HEK293 (cell line): ENCODE data around the gene HTR2A.

Experiments
- CTCF ChIA-PET: fragments of 350-600 bp; formaldehyde crosslinking; extraction: SDS; loops from one replicate; lab custom pipeline; 2021; ENCODE audit warnings: antibody characterized with exemption; lab: Yijun Ruan, JAX
- POLR2A ChIA-PET: fragments of 300-600 bp; formaldehyde crosslinking; extraction: SDS; loops from one replicate; lab custom pipeline; 2020; ENCODE audit warnings: antibody characterized with exemption, inconsistent platforms; lab: Yijun Ruan, JAX
- H3K27ac ChIP-seq: fragments of 200-500 bp; sonication (Bioruptor generic); 2 replicates; pipeline ENCODE4 v1.5.1; 2014; ENCODE audit warnings: low read depth, low read length, control low read depth, inconsistent platforms; ENCODE audit errors: extremely low read depth
- H3K36me3 ChIP-seq, 2 experiments: fragments of 200-500 bp in 1 of 2; sonication (Bioruptor generic) in 1 of 2; 1 replicate in 1 of 2; 2 replicates in 1 of 2; pipeline ENCODE4 v1.5.1; 2014 to 2017; ENCODE audit warnings: inconsistent platforms in 2 of 2, low read length in 2 of 2; ENCODE audit not compliant: control insufficient read depth in 2 of 2, insufficient read depth in 1 of 2
- H3K4me1 ChIP-seq: fragments of 200-500 bp; sonication (Bioruptor generic); 2 replicates; pipeline ENCODE4 v1.5.1; 2014; ENCODE audit warnings: mild to moderate bottlenecking, low read length, inconsistent platforms; ENCODE audit not compliant: control insufficient read depth, insufficient read depth
- H3K4me3 ChIP-seq: 2 replicates; pipeline ENCODE4 v1.5.1; 2011; ENCODE audit warnings: low read depth, mild to moderate bottlenecking, control low read depth, low read length, moderate library complexity
- H3K9me3 ChIP-seq: fragments of 200-500 bp; sonication (Bioruptor generic); 2 replicates; pipeline ENCODE4 v1.5.1; 2014; ENCODE audit warnings: low read depth, low read length, inconsistent platforms; ENCODE audit not compliant: control insufficient read depth, insufficient read depth
- BCL6B ChIP-seq: fragments of 450-650 bp; formaldehyde crosslinking; IDR thresholded peaks from 2 replicates; pipeline ENCODE4 v1.5.1; 2017; ENCODE audit warnings: missing biosample characterization, missing genetic modification characterization
- ELK4 ChIP-seq: IDR thresholded peaks from 2 replicates; pipeline ENCODE4 v1.6.1; 2011; ENCODE audit warnings: mild to moderate bottlenecking, low read depth, low read length, borderline replicate concordance
- IKZF3 ChIP-seq: fragments of 450-650 bp; IDR thresholded peaks from 2 replicates; pipeline ENCODE4 v1.5.0; 2018; ENCODE audit warnings: missing biosample characterization, mild to moderate bottlenecking, missing genetic modification characterization, moderate library complexity
- MEIS1 ChIP-seq: sonication (generic); formaldehyde crosslinking; IDR thresholded peaks from 2 replicates; pipeline ENCODE4 v1.8.1; 2022; ENCODE audit warnings: missing genetic modification reagents, mild to moderate bottlenecking, borderline replicate concordance
- MZF1 ChIP-seq: fragments of 450-650 bp; formaldehyde crosslinking; IDR thresholded peaks from 2 replicates; pipeline ENCODE4 v1.5.1; 2017; ENCODE audit warnings: missing biosample characterization, missing genetic modification characterization, borderline replicate concordance
- RBAK ChIP-seq: fragments of 450-650 bp; formaldehyde crosslinking; IDR thresholded peaks from 2 replicates; pipeline ENCODE4 v1.5.1; 2016; ENCODE audit warnings: missing biosample characterization, missing genetic modification characterization
- ZBTB20 ChIP-seq: fragments of 450-650 bp; formaldehyde crosslinking; IDR thresholded peaks from 2 replicates; pipeline ENCODE4 v1.5.1; 2016; ENCODE audit warnings: missing biosample characterization, missing genetic modification characterization
- ZEB2 ChIP-seq: fragments of 450-650 bp; formaldehyde crosslinking; IDR thresholded peaks from 2 replicates; pipeline ENCODE4 v1.5.1; 2016; ENCODE audit warnings: missing biosample characterization, missing genetic modification characterization
- ZFHX2 ChIP-seq: fragments of 450-650 bp; formaldehyde crosslinking; conservative IDR thresholded peaks from 2 replicates; pipeline ENCODE4 v1.5.1; 2016; ENCODE audit warnings: missing biosample characterization, missing genetic modification characterization
- ZFP3 ChIP-seq: fragments of 450-650 bp; formaldehyde crosslinking; IDR thresholded peaks from 2 replicates; pipeline ENCODE4 v1.5.1; 2016; ENCODE audit warnings: low read depth, missing biosample characterization, missing genetic modification characterization
- ZNF10 ChIP-seq: fragments of 450-650 bp; formaldehyde crosslinking; IDR thresholded peaks from 2 replicates; pipeline ENCODE4 v1.5.1; 2017; ENCODE audit warnings: missing biosample characterization, missing genetic modification characterization
- ZNF132 ChIP-seq: fragments of 450-650 bp; formaldehyde crosslinking; IDR thresholded peaks from 2 replicates; pipeline ENCODE4 v1.5.1; 2017; ENCODE audit warnings: missing biosample characterization, missing genetic modification characterization, borderline replicate concordance
- ZNF138 ChIP-seq: fragments of 450-650 bp; formaldehyde crosslinking; IDR thresholded peaks from 2 replicates; pipeline ENCODE4 v1.5.1; 2016; ENCODE audit warnings: missing biosample characterization, missing genetic modification characterization, borderline replicate concordance
- ZNF146 ChIP-seq: fragments of 450-650 bp; formaldehyde crosslinking; IDR thresholded peaks from 2 replicates; pipeline ENCODE4 v1.5.1; 2016; ENCODE audit warnings: missing biosample characterization, missing genetic modification characterization
- ZNF157 ChIP-seq: fragments of 450-650 bp; formaldehyde crosslinking; IDR thresholded peaks from 2 replicates; pipeline ENCODE4 v1.5.1; 2016; ENCODE audit warnings: missing biosample characterization, missing genetic modification characterization
- ZNF169 ChIP-seq: fragments of 450-650 bp; formaldehyde crosslinking; IDR thresholded peaks from 2 replicates; pipeline ENCODE4 v1.5.1; 2016; ENCODE audit warnings: missing biosample characterization, missing genetic modification characterization
- ZNF174 ChIP-seq: fragments of 450-650 bp; formaldehyde crosslinking; IDR thresholded peaks from 2 replicates; pipeline ENCODE4 v1.5.0; 2017; ENCODE audit warnings: missing biosample characterization, mild to moderate bottlenecking, missing genetic modification characterization
- ZNF19 ChIP-seq: fragments of 450-650 bp; formaldehyde crosslinking; IDR thresholded peaks from 2 replicates; pipeline ENCODE4; 2016; ENCODE audit warnings: missing biosample characterization, missing genetic modification characterization, low read depth
- ZNF202 ChIP-seq: fragments of 450-650 bp; formaldehyde crosslinking; IDR thresholded peaks from 2 replicates; pipeline ENCODE4 v1.5.1; 2016; ENCODE audit warnings: missing biosample characterization, missing genetic modification characterization, borderline replicate concordance
- ZNF211 ChIP-seq: fragments of 450-650 bp; formaldehyde crosslinking; IDR thresholded peaks from 2 replicates; pipeline ENCODE4 v1.5.1; 2016; ENCODE audit warnings: low read depth, missing biosample characterization, missing genetic modification characterization
- ZNF280D ChIP-seq: fragments of 450-650 bp; formaldehyde crosslinking; IDR thresholded peaks from 2 replicates; pipeline ENCODE4 v1.5.1; 2016; ENCODE audit warnings: missing biosample characterization, missing genetic modification characterization
- ZNF354C ChIP-seq: fragments of 450-650 bp; formaldehyde crosslinking; IDR thresholded peaks from 2 replicates; pipeline ENCODE4 v1.5.1; 2016; ENCODE audit warnings: missing biosample characterization, missing genetic modification characterization, low read depth, borderline replicate concordance
- ZNF391 ChIP-seq: fragments of 450-650 bp; formaldehyde crosslinking; IDR thresholded peaks from 2 replicates; pipeline ENCODE4 v1.5.1; 2016; ENCODE audit warnings: low read depth, missing biosample characterization, missing genetic modification characterization, borderline replicate concordance
- ZNF510 ChIP-seq: fragments of 450-650 bp; formaldehyde crosslinking; IDR thresholded peaks from 2 replicates; pipeline ENCODE4 v1.5.1; 2018; ENCODE audit warnings: mild to moderate bottlenecking, missing genetic modification characterization, missing biosample characterization; ENCODE audit not compliant: insufficient replicate concordance
- ZNF571 ChIP-seq: fragments of 450-650 bp; formaldehyde crosslinking; IDR thresholded peaks from 2 replicates; pipeline ENCODE4 v1.5.0; 2017; ENCODE audit warnings: missing biosample characterization, missing genetic modification characterization
- ZNF596 ChIP-seq: fragments of 450-650 bp; IDR thresholded peaks from 2 replicates; pipeline ENCODE4 v1.5.0; 2018; ENCODE audit warnings: missing biosample characterization, mild to moderate bottlenecking, missing genetic modification characterization, moderate library complexity
- ZNF792 ChIP-seq: fragments of 450-650 bp; formaldehyde crosslinking; IDR thresholded peaks from 2 replicates; pipeline ENCODE4 v1.5.1; 2016; ENCODE audit warnings: missing biosample characterization, missing genetic modification characterization
- ZNF830 ChIP-seq: fragments of 450-650 bp; IDR thresholded peaks from 2 replicates; pipeline ENCODE4 v1.5.0; 2018; ENCODE audit warnings: missing biosample characterization, missing genetic modification characterization, low read depth, mild to moderate bottlenecking, moderate library complexity
- ZSCAN30 ChIP-seq: fragments of 450-650 bp; IDR thresholded peaks from 2 replicates; pipeline ENCODE4 v1.5.1; 2018; ENCODE audit warnings: missing biosample characterization, mild to moderate bottlenecking, missing genetic modification characterization, moderate library complexity

Gene HTR2A

GRCh38 chr13:46783504-46783903 lies 113.3 kb downstream of the HTR2A start:
- POLR2A ChIA-PET, result no interaction called here
- Histone ChIP-seq H3K36me3 (peaks cover 46 to 86% of the 10 kb centered on the region in 2 experiments), H3K9me3 (no peaks in the 10 kb centered on the region), H3K4me3 (no peak overlapping the region), H3K4me1 (no peaks in the 10 kb centered on the region), H3K27ac (no peak overlapping the region)
- TF ChIP-seq ZNF146 (no peak), ZFP3 (tag by site-specific recombination) (no peak), ZNF354C (tag by site-specific recombination) (no peak), ZNF830 (tag by site-specific recombination) (no peak), ZNF157 (tag by site-specific recombination) (no peak), ZEB2 (no peak), ZNF596 (no peak), ZFHX2 (tag by site-specific recombination) (no peak), ZNF211 (tag by site-specific recombination) (no peak), ZNF19 (no peak), ZNF202 (tag by site-specific recombination) (no peak), ZNF510 (tag by site-specific recombination) (no peak), MEIS1 (no peak), ZNF169 (tag by site-specific recombination) (no peak), BCL6B (tag by site-specific recombination) (no peak), RBAK (tag by site-specific recombination) (no peak), ZNF174 (no peak), ZNF792 (tag by site-specific recombination) (no peak), ZNF571 (tag by site-specific recombination) (no peak)
- CTCF ChIA-PET, result no interaction called here

GRCh38 chr13:46782691-46783090 lies 114.2 kb downstream of the HTR2A start:
- POLR2A ChIA-PET, result no interaction called here
- H3K36me3 ChIP-seq, result peaks cover 39 to 87% of the 10 kb centered on the region in 2 experiments
- no peaks in the 10 kb centered on the region for H3K4me1 ChIP-seq
- no peak overlapping the region for H3K4me3 ChIP-seq
- H3K9me3 ChIP-seq, result no peaks in the 10 kb centered on the region
- CTCF ChIA-PET, result interaction anchor here (0.6 kb wide), 1 partner anchor 18 kb away, joined by 3 read pairs; no protein-coding TSS in a partner anchor
- no peak overlapping the region for H3K27ac ChIP-seq
- no peak for TF ChIP-seq ZNF132 (tag by site-specific recombination)
- no peak for TF ChIP-seq ZNF391 (tag by site-specific recombination)
- TF ChIP-seq ZNF10, result no peak
- TF ChIP-seq IKZF3, result no peak
- no peak for TF ChIP-seq ZNF280D
- no peak for TF ChIP-seq ELK4
- no peak for TF ChIP-seq ZBTB20 (tag by site-specific recombination)
- TF ChIP-seq ZSCAN30 (tag by site-specific recombination), result no peak
- TF ChIP-seq MZF1 (tag by site-specific recombination), result no peak
- no peak for TF ChIP-seq ZNF138 (tag by site-specific recombination)
